Germinal center (tissue), 1 donor: ENCODE results near the gene OGFOD3.
"Not testable (repeated sequence)": the region's sequence is repeated elsewhere in the genome, so short reads cannot be mapped to it uniquely, and the experiment has no call there.

Source experiments
- DNase-seq: peaks from one replicate; pipeline ENCODE4 v3.0.0; 2012; ENCODE audit warnings: mixed read lengths, low spot score

OGFOD3 gene

GRCh38 chr17:82386881-82387704 lies 31.3 kb downstream of the OGFOD3 start:
- no peak for DNase-seq

GRCh38 chr17:82386255-82386831 lies 32.0 kb downstream of the OGFOD3 start:
- DNase-seq: no peak

DNA sequence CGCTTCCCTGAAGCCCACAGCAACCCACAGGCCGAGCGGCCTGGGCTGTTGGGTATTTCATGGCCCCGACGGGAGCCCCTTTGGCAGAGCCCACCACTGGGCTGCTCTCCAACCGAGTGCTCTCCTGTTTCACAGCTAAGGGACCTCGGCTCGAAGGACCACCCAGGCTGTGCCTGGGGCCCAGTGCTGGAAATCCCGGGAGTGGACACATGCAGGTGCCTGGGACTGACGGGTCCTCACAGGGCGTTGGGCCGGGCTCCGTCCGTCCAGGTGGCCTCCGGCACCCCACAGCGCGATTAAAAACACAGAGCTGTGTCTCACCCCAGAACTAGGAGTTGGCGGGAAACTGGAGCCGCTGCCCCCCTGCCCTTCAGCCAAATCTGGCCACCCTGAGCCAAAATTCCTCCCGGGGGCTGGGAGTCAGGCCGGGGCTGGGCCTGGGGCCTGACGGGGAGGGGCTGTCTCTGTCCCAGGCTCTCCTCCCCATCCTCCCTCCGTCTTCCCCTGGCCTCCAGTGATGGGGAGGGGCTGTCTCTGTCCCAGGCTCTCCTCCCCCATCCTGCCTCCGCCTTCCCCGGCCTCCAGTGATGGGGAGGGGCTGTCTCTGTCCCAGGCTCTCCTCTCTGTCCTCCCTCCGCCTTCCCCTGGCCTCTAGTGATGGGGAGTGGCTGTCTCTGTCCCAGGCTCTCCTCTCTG lies 32.7 kb downstream of the OGFOD3 start:
- no peak for DNase-seq

- DNase-seq: no peak
These were observed 33.5 kb downstream of the OGFOD3 start for GRCh38 chr17:82384730-82385481.

GRCh38 chr17:82384051-82384729 lies 34.2 kb downstream of the OGFOD3 start:
- no peak for DNase-seq

DNA sequence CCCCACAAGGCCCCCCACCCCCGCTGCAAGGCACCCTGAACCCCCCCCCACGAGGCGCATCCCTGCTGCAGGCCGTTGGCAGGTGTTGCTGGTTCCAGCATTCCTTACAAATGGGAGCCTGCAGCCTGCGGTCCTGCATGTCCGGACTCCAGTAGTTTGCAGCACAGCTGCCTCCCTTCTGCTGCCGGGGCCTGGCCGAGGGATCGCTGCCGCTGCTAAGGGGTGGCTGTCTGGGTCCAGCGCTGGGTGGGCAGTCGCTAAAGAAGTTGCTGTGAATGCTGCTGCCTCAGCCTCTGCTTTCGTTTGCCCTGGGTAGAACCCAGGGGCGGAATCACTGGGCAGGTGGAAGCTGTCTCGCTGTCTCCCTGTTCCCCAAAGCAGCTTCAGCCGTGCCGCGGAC lies 35.0 kb downstream of the OGFOD3 start:
- no peak for DNase-seq

DNA sequence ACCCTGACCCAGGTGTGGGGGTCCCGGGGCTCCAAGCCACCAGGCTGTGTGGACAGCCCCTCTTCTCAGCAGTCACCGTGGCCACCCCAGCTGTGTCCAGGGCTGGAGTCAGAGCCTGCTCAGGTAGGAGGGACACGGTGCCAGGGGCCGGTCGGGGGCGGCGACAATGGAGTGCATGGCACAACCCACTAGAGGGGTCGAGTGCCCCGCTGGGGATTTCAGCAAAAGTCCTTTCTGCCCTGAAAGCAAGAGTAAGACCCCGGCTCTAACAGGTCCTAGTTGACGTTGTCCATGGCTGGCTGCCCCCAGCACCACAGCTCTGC lies 35.5 kb downstream of the OGFOD3 start:
- no peak for DNase-seq

DNA sequence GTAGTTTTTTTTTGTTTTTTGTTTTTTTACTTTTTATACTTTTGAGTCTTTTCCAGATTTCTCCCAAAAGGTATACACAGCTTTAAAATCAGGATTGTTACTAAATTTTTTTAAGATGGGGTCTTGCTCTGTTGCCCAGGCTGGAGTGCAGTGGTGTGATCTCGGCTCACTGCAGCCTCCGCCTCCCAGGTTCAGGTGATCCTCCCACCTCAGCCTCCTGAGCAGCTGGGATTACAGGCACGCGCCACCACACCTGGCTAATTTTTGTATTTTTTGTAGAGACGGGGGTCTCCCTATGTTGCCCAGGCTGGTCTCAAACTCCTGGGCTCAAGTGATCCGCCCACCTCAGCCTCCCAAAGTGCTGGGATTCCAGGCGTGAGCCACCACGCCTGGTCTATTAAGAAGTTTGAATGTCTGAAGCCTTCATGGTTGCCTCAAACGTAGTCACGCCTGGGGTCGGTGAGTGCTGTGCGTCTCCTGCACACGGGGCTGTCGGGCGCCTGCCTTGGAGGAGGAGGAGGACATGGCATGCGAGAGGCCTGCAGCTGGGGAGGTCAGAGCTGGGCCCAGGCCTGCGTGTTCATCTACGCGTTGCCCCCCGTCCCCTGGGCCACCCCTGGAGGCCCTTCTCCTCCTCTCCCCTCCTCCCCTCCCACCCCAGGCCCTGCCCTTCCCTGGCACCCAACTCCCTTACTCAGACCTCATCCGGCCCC lies 36.0 kb downstream of the OGFOD3 start:
- not testable (repeated sequence) for DNase-seq

GRCh38 chr17:82381703-82382009 lies 36.7 kb downstream of the OGFOD3 start:
- DNase-seq: not testable (repeated sequence)

DNA sequence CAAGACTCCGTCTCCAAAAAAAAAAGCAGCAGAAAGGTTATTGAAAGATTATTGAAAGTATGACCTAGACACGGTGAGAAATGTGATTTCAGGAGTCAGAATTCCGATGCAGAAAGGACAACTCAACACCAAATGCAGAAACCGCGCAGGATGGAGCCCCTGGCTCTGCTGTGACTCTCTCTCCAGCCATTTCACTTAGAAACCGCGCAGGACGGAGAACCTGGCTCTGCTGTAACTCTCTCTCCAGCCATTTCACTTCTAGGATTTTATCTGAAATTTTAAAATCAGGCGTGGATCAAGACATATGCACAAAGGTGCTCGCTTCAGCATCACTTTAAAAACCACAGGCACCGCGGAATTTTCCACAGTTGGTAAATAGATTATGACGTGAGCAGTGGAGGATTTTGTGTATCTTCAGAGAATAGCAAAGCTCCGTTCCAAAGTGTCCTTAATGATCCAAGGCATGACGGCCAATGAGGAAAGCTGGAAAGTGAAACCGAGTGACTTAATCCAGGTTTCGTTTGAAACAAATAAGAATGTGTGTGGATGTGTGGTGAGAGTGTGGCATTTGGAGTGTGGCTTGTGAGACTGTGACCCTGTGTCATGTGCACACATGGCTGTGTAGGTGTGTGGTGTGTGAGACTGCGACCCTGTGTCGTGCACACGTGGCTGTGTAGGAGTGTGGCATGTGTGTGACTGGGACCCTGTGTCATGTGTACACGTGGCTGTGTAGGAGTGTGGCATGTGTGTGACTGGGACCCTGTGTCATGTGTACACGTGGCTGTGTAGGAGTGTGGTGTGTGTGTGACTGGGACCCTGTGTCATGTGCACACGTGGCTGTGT lies 37.3 kb downstream of the OGFOD3 start:
- no peak for DNase-seq

DNA sequence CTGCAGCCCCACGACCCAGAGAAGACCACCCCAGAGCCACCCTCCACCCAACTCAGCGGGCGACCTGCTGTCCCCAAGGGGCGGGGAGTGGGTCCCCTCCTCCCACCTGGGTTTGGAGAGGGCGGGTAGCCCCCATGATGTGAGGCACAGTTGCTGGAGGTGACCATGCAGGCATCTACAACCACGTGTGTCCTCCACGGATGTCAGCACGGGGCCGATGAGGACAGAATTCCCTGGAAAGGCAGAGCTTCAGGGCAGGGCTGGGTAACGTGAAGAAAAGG lies 39.7 kb downstream of the OGFOD3 start:
- no peak for DNase-seq

DNA sequence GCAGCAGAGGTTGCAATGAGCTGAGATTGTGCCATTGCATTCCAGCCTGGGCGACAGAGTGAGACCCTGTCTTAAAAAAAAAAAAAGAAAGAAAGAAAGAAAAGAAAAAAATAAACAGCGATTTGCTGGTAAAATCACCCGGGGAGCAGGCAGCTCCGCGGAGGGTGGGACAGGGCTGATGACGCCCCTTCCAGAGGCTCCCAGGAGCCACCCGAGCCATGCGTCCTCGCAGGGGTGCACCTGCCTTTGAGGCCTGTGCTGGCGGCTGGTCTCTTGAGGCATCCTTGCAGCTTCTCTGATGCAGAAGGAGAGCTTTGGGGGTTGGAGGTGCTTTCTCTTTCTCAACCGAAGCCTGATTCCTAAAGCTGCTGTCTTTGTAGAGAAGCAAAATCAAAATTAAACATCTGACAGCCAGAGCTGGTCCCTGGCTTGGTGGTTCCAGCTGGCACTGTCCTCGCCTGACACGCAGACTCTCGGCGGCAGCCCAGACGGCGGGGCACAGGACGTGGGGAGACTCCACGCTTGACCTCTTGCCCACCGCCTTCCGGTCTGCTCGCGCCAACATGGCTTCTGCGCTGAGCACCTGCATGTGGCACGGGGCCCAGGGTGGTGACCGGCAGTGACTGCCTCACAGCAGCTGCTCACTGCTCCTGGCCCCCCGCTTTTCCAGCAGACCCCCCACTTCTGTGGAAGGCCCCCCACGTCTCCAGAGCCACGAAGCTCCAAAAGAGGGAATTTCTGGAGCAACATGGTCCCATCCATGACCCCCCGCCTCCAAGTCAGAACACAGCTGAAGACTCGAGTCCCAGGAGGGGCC lies 40.3 kb downstream of the OGFOD3 start:
- DNase-seq: no peak

- DNase-seq: not testable (repeated sequence)
These were observed 41.1 kb downstream of the OGFOD3 start for GRCh38 chr17:82377294-82377693.

DNA sequence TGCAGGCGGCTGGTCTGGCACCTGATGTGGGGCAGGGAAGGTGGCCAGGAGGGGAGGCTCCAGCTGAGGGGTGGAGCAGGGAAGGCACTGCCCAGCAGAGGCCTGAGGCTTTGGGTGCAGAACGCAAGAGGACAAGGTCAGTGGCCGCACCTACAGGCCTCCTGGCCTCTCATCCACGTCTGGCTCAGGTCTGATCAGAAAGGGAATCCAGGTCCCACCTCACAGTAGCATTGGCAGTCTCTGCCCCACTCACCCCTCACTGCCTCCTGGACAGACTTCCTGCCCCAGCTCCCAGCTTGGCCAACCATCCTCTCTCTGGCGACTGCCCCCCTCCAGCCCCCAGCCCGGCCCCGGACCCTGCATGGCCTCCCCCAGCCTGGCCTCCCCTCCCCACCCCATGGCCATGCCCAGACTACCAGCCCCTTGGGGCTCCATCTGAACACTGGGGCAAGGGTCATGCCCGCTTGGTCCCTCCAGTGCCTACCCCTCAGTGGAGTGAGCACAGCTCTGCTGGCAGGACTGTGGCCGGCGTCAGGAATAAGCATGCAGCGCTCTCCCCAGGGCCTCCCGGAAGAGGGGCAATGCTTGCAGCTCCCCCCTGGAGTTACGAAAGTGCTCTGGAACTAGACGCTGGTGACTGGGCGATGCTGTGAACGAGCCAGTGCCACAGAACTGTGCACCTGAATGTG lies 42.2 kb downstream of the OGFOD3 start:
- DNase-seq: no peak

DNA sequence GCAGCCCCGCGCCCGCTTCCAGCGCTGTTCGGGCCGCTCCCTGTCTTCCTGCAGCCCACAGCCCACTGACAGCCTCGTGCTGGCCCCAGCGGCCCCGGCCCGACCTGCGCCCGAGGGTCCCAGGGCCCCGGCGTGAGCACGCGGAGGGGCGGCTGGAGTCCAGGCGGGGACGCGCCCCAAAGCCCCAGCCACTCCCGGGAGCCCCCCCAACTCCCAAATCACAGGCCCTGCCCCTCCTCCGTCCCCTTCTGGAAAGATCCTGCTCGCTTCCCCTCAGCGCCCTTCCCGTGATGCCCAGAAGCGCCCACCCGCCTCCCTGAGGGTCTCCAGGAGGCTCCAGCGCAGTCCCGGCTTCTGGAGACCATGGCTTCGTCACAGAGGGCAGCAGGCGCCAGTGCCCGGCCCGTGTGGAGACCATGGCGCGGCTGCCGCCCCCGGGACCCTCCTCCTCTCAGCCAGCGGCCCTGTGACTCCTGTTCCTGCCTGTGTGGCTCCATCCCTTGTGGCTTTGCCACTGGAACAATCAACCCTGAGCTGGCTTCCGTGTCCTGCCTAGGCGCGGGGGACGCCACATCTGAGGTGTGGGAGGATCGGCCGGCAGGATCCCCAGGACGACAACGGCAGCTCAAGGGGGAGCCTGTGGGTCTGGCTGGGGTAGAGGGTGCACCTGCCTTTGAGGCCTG lies 42.9 kb downstream of the OGFOD3 start:
- no peak for DNase-seq

DNA sequence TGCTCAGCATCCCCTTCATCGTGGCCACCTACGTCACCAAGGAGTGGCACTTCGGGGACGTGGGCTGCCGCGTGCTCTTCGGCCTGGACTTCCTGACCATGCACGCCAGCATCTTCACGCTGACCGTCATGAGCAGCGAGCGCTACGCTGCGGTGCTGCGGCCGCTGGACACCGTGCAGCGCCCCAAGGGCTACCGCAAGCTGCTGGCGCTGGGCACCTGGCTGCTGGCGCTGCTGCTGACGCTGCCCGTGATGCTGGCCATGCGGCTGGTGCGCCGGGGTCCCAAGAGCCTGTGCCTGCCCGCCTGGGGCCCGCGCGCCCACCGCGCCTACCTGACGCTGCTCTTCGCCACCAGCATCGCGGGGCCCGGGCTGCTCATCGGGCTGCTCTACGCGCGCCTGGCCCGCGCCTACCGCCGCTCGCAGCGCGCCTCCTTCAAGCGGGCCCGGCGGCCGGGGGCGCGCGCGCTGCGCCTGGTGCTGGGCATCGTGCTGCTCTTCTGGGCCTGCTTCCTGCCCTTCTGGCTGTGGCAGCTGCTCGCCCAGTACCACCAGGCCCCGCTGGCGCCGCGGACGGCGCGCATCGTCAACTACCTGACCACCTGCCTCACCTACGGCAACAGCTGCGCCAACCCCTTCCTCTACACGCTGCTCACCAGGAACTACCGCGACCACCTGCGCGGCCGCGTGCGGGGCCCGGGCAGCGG lies 43.6 kb downstream of the OGFOD3 start:
- DNase-seq: no peak

- DNase-seq: no peak
These were observed 44.4 kb downstream of the OGFOD3 start for GRCh38 chr17:82373731-82374625.
